NCI-H1436 treated with DMSO at 0.1 percent for 48 hours (cell line): ENCODE data around the gene CYP46A1.
"Not testable (repeated sequence)": the region's sequence is repeated elsewhere in the genome, so short reads cannot be mapped to it uniquely, and the experiment has no call there.

Experiments used
- DNase-seq: peaks from one replicate; lab custom pipeline; 2025; lab: John Stamatoyannopoulos, UW

The CYP46A1 gene

DNA sequence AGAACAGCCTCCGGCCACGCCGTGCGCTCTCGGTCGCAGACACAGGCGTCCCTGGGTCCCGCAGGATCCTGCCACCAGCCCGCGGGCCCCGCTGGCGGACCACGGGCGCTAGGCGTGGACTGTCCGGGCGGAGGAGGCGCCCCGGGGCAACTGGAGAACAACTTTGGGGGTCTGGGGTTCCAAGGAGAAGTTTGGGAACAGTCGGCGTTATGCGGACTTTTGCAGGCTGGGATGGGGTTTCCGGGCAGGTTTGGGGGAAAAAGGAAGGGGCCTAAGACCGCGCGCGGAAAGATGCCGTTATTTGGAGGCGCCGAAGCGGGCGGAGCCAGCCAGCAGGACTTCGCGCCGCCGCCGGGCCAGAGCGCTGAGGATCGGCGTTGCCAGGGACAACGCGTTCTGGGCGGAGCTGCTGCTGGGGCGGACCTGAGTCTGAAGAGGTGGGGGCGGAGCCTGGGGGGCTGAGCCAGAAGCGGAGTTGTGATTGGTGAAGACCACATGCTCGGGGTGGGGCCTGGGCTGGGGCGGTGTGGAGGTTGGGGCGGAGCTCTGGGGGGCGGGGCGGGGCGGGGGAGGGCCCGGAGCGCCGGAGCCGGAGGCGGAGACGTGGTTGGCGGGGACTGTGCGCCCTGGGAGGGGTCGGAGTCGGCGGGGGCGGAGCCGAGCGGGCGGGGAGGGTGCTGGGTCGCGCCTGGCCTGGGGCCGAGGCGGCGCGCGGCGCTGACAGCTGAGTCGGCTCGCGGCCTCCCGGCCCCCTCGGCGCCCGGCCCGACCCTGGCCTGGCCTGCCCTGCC, at the start of gene CYP46A1:
CYP46A1 (plus strand) TSS at position 680 of the 791 bp plus-strand sequence. CDS start 120 bp downstream, outside the sequence.
- peak; percentile 88 for DNase-seq

DNA sequence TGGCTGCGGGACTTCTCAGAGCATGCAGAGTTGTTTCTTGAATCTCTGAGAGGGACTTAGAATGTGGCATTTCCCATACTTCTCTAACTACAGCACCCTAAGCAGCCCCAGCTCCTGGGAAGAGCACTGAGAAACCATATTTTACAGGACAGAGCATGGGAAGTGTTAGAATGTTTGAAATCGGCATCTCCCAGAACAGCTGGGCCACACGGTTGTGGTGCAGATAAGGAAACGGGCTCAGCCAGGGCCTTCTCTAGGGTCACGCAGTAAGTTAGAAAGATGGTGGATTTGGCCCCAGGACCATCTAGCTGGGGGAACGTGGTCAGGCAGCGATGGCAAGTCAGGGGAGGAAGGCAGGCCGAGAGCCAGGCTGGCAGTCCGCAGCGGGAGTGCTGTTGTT, 49.7 kb upstream of the CYP46A1 start:
- no peak for DNase-seq

GRCh38 chr14:99635116-99635515, 49.0 kb upstream of the CYP46A1 start:
- no peak for DNase-seq

- DNase-seq, result no peak
Observed at GRCh38 chr14:99636487-99636886, 47.6 kb upstream of the CYP46A1 start.

DNA sequence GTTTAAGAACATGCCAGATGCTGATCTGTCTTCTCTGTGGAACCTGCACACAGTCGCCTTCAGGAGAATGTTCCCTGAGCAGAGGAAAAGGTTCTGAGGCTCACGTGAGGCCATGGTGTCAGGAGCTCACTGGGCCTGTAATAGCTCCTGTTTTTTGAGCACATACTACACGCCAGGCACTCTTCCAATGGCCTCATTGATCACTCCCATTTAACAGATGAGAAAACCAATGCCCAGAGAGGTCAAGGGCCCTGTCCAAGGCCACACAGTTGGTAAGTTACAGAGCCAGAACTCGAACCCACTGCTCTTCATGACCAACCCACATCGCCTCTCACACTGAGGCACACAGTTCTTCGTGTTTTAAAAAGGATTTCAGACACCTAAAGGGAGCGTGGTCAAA, 46.5 kb upstream of the CYP46A1 start:
- DNase-seq, result no peak

- DNase-seq, result not testable (repeated sequence)
Observed at GRCh38 chr14:99642771-99643170, 41.3 kb upstream of the CYP46A1 start.

- DNase-seq, result no peak
Observed at GRCh38 chr14:99643343-99643742, 40.8 kb upstream of the CYP46A1 start.

- no peak for DNase-seq
Observed at GRCh38 chr14:99644035-99644587, 40.0 kb upstream of the CYP46A1 start.

- no peak for DNase-seq
Observed at GRCh38 chr14:99644723-99645544, 39.2 kb upstream of the CYP46A1 start, which contains the start of gene HHIPL1. Gene HHIPL1, plus strand, starts transcription at chr14:99645129. Its CDS starts 79 bp downstream, at chr14:99645208.

- DNase-seq, result no peak
Observed at GRCh38 chr14:99645545-99646505, 38.3 kb upstream of the CYP46A1 start.

GRCh38 chr14:99647411-99647810, 36.7 kb upstream of the CYP46A1 start:
- no peak for DNase-seq

GRCh38 chr14:99648027-99648784, 35.9 kb upstream of the CYP46A1 start:
- no peak for DNase-seq

GRCh38 chr14:99649219-99649618, 34.9 kb upstream of the CYP46A1 start:
- no peak for DNase-seq

- DNase-seq, result no peak
Observed at GRCh38 chr14:99649643-99650042, 34.5 kb upstream of the CYP46A1 start.

DNA sequence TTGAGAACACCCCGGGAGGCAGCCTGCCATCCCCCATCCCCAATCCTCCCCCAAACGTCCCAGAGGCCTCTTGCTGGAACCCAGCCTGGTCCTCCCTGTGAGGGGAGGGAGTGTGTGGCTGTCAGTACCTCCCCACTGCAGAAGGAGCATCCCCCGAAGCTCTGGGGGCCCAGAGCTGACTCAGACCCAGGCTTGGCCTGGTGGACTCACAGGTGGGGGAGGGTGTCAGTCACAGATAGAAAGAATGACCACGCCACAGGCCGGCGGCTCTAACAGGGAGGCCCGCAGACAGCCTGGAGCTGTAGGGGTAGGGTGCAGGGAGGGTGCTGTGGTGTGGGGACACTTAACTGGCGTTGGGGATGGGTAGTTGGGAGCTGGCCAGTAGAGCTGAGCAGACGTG, 33.9 kb upstream of the CYP46A1 start:
- DNase-seq, result no peak

DNA sequence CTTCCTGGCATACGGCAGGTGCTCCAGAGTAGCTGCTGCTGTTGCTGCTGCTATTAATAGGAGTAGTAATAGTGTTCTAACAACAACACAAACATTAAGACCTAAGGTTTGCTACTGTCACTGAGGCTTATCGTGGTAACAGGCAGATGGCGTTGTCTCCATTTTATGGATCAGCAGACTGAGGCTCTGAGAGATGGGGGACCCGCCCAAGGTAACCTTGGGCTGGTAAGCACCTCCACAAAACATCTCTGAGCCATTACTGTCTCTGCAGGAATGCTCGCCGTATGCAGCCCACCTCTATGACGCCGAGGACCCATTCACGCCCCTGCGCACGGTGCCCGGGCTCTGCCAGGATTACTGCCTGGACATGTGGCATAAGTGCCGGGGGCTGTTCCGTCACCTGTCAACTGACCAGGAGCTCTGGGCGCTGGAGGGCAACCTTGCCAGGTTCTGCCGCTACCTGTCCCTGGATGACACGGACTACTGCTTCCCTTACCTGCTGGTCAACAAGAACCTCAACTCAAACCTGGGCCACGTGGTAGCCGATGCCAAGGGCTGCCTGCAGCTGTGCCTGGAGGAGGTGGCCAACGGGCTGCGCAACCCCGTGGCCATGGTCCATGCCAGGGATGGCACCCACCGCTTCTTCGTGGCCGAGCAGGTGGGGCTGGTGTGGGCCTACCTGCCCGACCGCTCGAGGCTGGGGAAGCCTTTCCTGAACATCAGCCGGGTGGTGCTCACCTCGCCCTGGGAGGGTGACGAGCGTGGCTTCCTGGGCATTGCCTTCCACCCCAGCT, 31.9 kb upstream of the CYP46A1 start:
- no peak for DNase-seq

- DNase-seq, result no peak
Observed at GRCh38 chr14:99654235-99654985, 29.7 kb upstream of the CYP46A1 start.

GRCh38 chr14:99655521-99655920, 28.6 kb upstream of the CYP46A1 start:
- no peak for DNase-seq

GRCh38 chr14:99656171-99656570, 27.9 kb upstream of the CYP46A1 start:
- no peak for DNase-seq
